K562 (cell line): ENCODE results near the gene CLEC3B. TPM values are rescaled to one million over a fixed set of nuclear protein-coding genes. Genes with fewer than 3 reads are reported as not detected.

Source experiments
- ATAC-seq: fragments of 200-7000 bp; cut with Tn5 transposase; 3 replicates; pipeline ENCODE4 v1.9.1; 2020; ENCODE audit warnings: moderate library complexity
- BruUV-seq: library from RNA; stranded (reverse); fragments of 400-500 nt; replicated peaks from 2 replicates; lab custom pipeline; 2021; lab: Mats Ljungman, UMichigan
- CTCF ChIA-PET: fragments of 300-600 bp; formaldehyde crosslinking; extraction: SDS; loops from one replicate; lab custom pipeline; 2021; ENCODE audit warnings: low intra/inter-chr PET ratio; lab: Yijun Ruan, JAX
- POLR2A ChIA-PET: fragments of 300-600, 350-650 bp; sonication (Branson Sonifier 250); formaldehyde crosslinking; extraction: SDS; loops from one replicate; lab custom pipeline; 2021; ENCODE audit warnings: antibody characterized with exemption, inconsistent platforms; lab: Yijun Ruan, JAX
- DNase-seq, 4 experiments: peaks; one replicate each; pipeline versions ENCODE4 v3.0.0 to v3.0.0-alpha.2; 2011 to 2018; ENCODE audit warnings: low spot score in 3 of 4, mixed read lengths in 3 of 4; ENCODE audit errors: extremely low read depth in 1 of 4
- FAIRE-seq: peaks from 2 replicates; lab custom pipeline; 2011; peaks lifted over from hg19 to GRCh38; lab: Jason Lieb, UNC
- H2AFZ ChIP-seq: 2 replicates; pipeline ENCODE4 v1.6.0; 2011; ENCODE audit warnings: low read depth, low read length, control low read depth, inconsistent platforms
- H3K27ac ChIP-seq: fragments of 200-600 bp; 3 replicates; pipeline ENCODE4 v1.8.0; 2011; ENCODE audit warnings: low read depth, mild to moderate bottlenecking, control low read depth, inconsistent platforms, low read length, moderate library complexity, mixed read lengths; ENCODE audit errors: extremely low read depth
- H3K27me3 ChIP-seq, 2 experiments: fragments of 300-600 bp in 1 of 2; 2 replicates in 1 of 2; 3 replicates in 1 of 2; pipeline versions ENCODE4 v1.6.0 to v1.8.0; 2011; ENCODE audit warnings: inconsistent platforms in 2 of 2, low read length in 2 of 2, mild to moderate bottlenecking in 1 of 2, mixed read lengths in 1 of 2, moderate library complexity in 1 of 2; ENCODE audit not compliant: control insufficient read depth in 2 of 2, insufficient read depth in 2 of 2
- H3K36me3 ChIP-seq: fragments of 300-600 bp; 3 replicates; pipeline ENCODE4 v1.8.0; 2011; ENCODE audit warnings: mild to moderate bottlenecking, low read length, inconsistent platforms; ENCODE audit not compliant: control insufficient read depth, insufficient read depth
- H3K4me1 ChIP-seq, 2 experiments: fragments of 200-600 bp in 1 of 2; replicated peaks in 1 of 2; 2 replicates in 1 of 2; 3 replicates in 1 of 2; pipeline versions ENCODE4 v1.5.1 to v1.8.0; 2011; ENCODE audit warnings: inconsistent platforms in 2 of 2, low read length in 2 of 2, mild to moderate bottlenecking in 1 of 2, mixed read lengths in 1 of 2, moderate library complexity in 1 of 2; ENCODE audit not compliant: control insufficient read depth in 2 of 2, insufficient read depth in 2 of 2
- H3K4me2 ChIP-seq: 2 replicates; pipeline ENCODE4 v1.6.1; 2011; ENCODE audit warnings: low read length, control low read depth, inconsistent platforms, mixed read lengths; ENCODE audit not compliant: insufficient read depth
- H3K4me3 ChIP-seq: fragments of 200-600 bp; sonication (generic), shearing (Covaris generic); 2 replicates; pipeline ENCODE4 v1.5.1; 2016; ENCODE audit warnings: control low read depth, inconsistent platforms
- H3K79me2 ChIP-seq: fragments of 200-600 bp; 3 replicates; pipeline ENCODE4 v1.8.0; 2011; ENCODE audit warnings: low read length, inconsistent platforms; ENCODE audit not compliant: control insufficient read depth, insufficient read depth
- H3K9ac ChIP-seq, 2 experiments: 2 replicates each; pipeline versions ENCODE4 v1.6.0 to v1.6.1; 2011; ENCODE audit warnings: low read depth in 2 of 2, low read length in 2 of 2, control low read depth in 1 of 2, inconsistent platforms in 1 of 2, mild to moderate bottlenecking in 1 of 2, mixed read lengths in 1 of 2; ENCODE audit not compliant: insufficient read depth in 1 of 2
- H3K9me1 ChIP-seq: one replicate; pipeline ENCODE4 v1.6.0; 2011; ENCODE audit warnings: inconsistent platforms, mild to moderate bottlenecking, low read length, moderate library complexity; ENCODE audit not compliant: control insufficient read depth, insufficient read depth
- H3K9me3 ChIP-seq: replicated peaks from 2 replicates; pipeline ENCODE4 v1.5.1; 2011; ENCODE audit warnings: low read depth, low read length, inconsistent platforms; ENCODE audit not compliant: control insufficient read depth, insufficient read depth
- H4K20me1 ChIP-seq: replicated peaks from 2 replicates; pipeline ENCODE4 v1.6.1; 2011; ENCODE audit warnings: low read length, inconsistent platforms, mixed read lengths; ENCODE audit not compliant: control insufficient read depth, insufficient read depth
- CSDE1 ChIP-seq, 2 experiments: fragments of 450-650 bp; IDR thresholded peaks; 2 replicates each; pipeline ENCODE4 v1.6.1; 2016; ENCODE audit warnings: mild to moderate bottlenecking in 1 of 2
- FUS ChIP-seq: fragments of 200-400 bp; formaldehyde crosslinking; optimal IDR thresholded peaks from 2 replicates; pipeline ENCODE3; 2017; ENCODE audit warnings: low read depth, low read length
- NFIX ChIP-seq: fragments of 250-450 bp; sonication (Bioruptor Pico); IDR thresholded peaks from 2 replicates; pipeline ENCODE4 v1.4.0; 2020; ENCODE audit warnings: low read depth, mild to moderate bottlenecking, moderate library complexity
- ZNF655 ChIP-seq: fragments of 250-450 bp; sonication (Bioruptor Pico); IDR thresholded peaks from 2 replicates; pipeline ENCODE4 v1.5.0; 2021
- ZNF740 ChIP-seq, 3 experiments: fragments of 200-800 bp in 1 of 3; sonication (Bioruptor generic) in 1 of 3; sonication (generic) in 1 of 3; formaldehyde crosslinking in 1 of 3; IDR thresholded peaks; 2 replicates each; pipeline versions ENCODE4 v1.6.1 to v1.8.0; 2016 to 2022; ENCODE audit warnings: mild to moderate bottlenecking in 2 of 3, missing compliant biosample characterization in 2 of 3, missing genetic modification characterization in 2 of 3, missing genetic modification reagents in 1 of 3
- ZNF75A ChIP-seq: fragments of 450-650 bp; formaldehyde crosslinking; IDR thresholded peaks from 2 replicates; pipeline ENCODE4 v1.4.0; 2020; ENCODE audit warnings: mild to moderate bottlenecking
- WGBS: fragments of 100-300 bp; shearing (Covaris generic); methylation state at CpG from one replicate; pipeline ENCODE4 v1.1.6; 2016; ENCODE audit warnings: low coverage, mixed read lengths; ENCODE audit not compliant: insufficient coverage; ENCODE audit errors: missing lambda C conversion rate; 5-methylcytosine and 5-hydroxymethylcytosine counted together
- in situ Hi-C: fragments of 300-500 bp; cut with MboI; formaldehyde crosslinking; loops from 4 replicates; pipeline ENCODE4 v1.15.0; 2018; ENCODE audit warnings: inconsistent platforms, mixed read lengths
- intact Hi-C: fragments of 100-400 bp; cut with micrococcal nuclease; formaldehyde crosslinking; loops from 2 replicates; pipeline ENCODE4 v1.14.2; 2022
- polyA plus RNA-seq, 8 experiments: library from polyadenylated mRNA; depleted of rRNA in 4 of 8; stranded (reverse) in 5 of 8; unstranded in 3 of 8; fragments of >200 nt; fragmentation: Nextera tagmentation in 2 of 8; fragmentation: Illumina TruSeq in 1 of 8; extraction: Ambion mirVana in 2 of 8; extraction: Trizol in 1 of 8; gene quantifications; 2 replicates each; pipeline versions ENCODE4 v1.2.1 to v1.2.3, GENCODE V29; 2011 to 2014; ENCODE audit warnings: inconsistent platforms in 1 of 8, missing spikeins in 1 of 8
- total RNA-seq, 7 experiments: library from RNA; depleted of rRNA in 6 of 7; stranded (reverse); fragments of >200 nt in 6 of 7; fragmentation: Illumina TruSeq in 2 of 7; extraction: Trizol in 2 of 7; gene quantifications; 2 replicates each; pipeline versions ENCODE4 v1.2.1 to v1.2.3, GENCODE V29; 2011 to 2021; ENCODE audit warnings: low replicate concordance in 1 of 7

Gene CLEC3B
- total and polyA plus RNA-seq, 9 of the 15 experiments (the other 6 are each of a cell fraction or from before 2014, with no cell fraction given): not detected

GRCh38 chr3:45017821-45018220 is 8.3 kb upstream of the CLEC3B start:
- intact Hi-C loops: no loop called here
- DNase-seq: no peak
- no peak overlapping the region for H3K4me2 ChIP-seq
- H3K79me2 ChIP-seq: no peaks in the 10 kb centered on the region
- ChIA-PET POLR2A (interaction anchor here (2.5 kb wide), 1 partner anchor 10 kb away, joined by 7 read pairs; no protein-coding TSS in a partner anchor), CTCF (interaction anchor here (0.6 kb wide), 1 partner anchor 23 kb away, joined by 3 read pairs; no protein-coding TSS in a partner anchor)
- H3K4me1 ChIP-seq: peaks cover 0 to 5% of the 10 kb centered on the region in 2 experiments; a peak in 1 of 5 replicates
- no peak overlapping the region for H3K4me3 ChIP-seq
- peaks cover 21% of the 10 kb centered on the region; the same call in 2 of the 3 replicates for H3K36me3 ChIP-seq
- FAIRE-seq: no peak
- 0 out of 2 replicates have a peak, but pooled peaks cover 3% of the 10 kb centered on the region for H4K20me1 ChIP-seq
- TF ChIP-seq NFIX (CRISPR knock-in tag) (no peak), FUS (no peak), CSDE1 (IDR thresholded peaks at IDR 0.05) (no peak), ZNF740 (CRISPR knock-in tag; IDR thresholded peaks at IDR 0.05) (no peak), ZNF740 (tag; IDR thresholded peaks at IDR 0.05) (no peak), ZNF655 (CRISPR knock-in tag) (no peak), ZNF75A (CRISPR knock-in tag) (no peak)
- WGBS: 81% methylated on average over 5 of the region's 5 CpGs
- H3K27ac ChIP-seq: no peak overlapping the region
- no peaks in the 10 kb centered on the region for H3K9me1 ChIP-seq
- in situ Hi-C loops: no loop called here
- H3K9ac ChIP-seq: no peak overlapping the region
- no peaks in the 10 kb centered on the region for H3K9me3 ChIP-seq
- no peak for ATAC-seq
- no peak overlapping the region for H2AFZ ChIP-seq
- no TSS peak for BruUV-seq
- H3K27me3 ChIP-seq: no peaks in the 10 kb centered on the region
